Body of pancreas (tissue), 4 donors: ENCODE data around the gene CMSS1. TPM values are rescaled to one million over a fixed set of nuclear protein-coding genes. Genes with fewer than 3 reads are reported as not detected.

Source experiments
- ATAC-seq: fragments of 150-250 bp; one replicate; pipeline ENCODE4 v1.9.1; 2016
- DNase-seq, 4 donors: peaks; one replicate each; pipeline ENCODE4 v3.0.0-alpha.2; 2019
- H3K27ac ChIP-seq, 4 donors: fragments of 200-600 bp; sonication (generic); 1 replicate in 3 of 4; 2 replicates in 1 of 4; pipeline versions ENCODE4 v1.5.1 to v1.6.1; 2016 to 2019; ENCODE audit warnings: mild to moderate bottlenecking in 1 of 4, mixed read lengths in 1 of 4, moderate library complexity in 1 of 4
- H3K27me3 ChIP-seq, 2 donors: fragments of 200-600 bp; sonication (generic); one replicate each; pipeline ENCODE4 v1.6.0; 2016; ENCODE audit warnings: mild to moderate bottlenecking in 1 of 2
- H3K36me3 ChIP-seq, 2 donors: fragments of 200-600 bp; sonication (generic); replicated peaks in 1 of 2; 2 replicates each; pipeline ENCODE4 v1.5.1; 2016; ENCODE audit warnings: low read depth in 2 of 2; ENCODE audit not compliant: insufficient read depth in 1 of 2
- H3K4me1 ChIP-seq: fragments of 200-600 bp; sonication (generic); one replicate; pipeline ENCODE4 v1.6.0; 2016
- H3K4me3 ChIP-seq, 2 donors: fragments of 200-600 bp; sonication (generic); 1 replicate in 1 of 2; 2 replicates in 1 of 2; pipeline ENCODE4 v1.5.1; 2016 to 2019
- H3K9me3 ChIP-seq, 3 donors: fragments of 200-600 bp; sonication (generic); 1 replicate in 2 of 3; 2 replicates in 1 of 3; pipeline ENCODE4 v1.5.1; 2016
- POLR2A ChIP-seq, 3 donors: fragments of 450-650 bp; IDR thresholded peaks; one replicate each; pipeline ENCODE4 v1.6.1; 2016; ENCODE audit warnings: antibody characterized with exemption in 3 of 3, mild to moderate bottlenecking in 2 of 3
- WGBS, 2 donors: methylation state at CpG; one replicate each; pipeline ENCODE4 v1.1.5; 2017; 5-methylcytosine and 5-hydroxymethylcytosine counted together
- intact Hi-C: fragments of 100-400 bp; cut with DNase I; formaldehyde crosslinking; loops from one replicate; pipeline ENCODE4 v1.15.1; 2023
- total RNA-seq, 2 donors: library from RNA; depleted of rRNA; stranded (reverse); fragments of >200 nt; gene quantifications; one replicate each; pipeline ENCODE4 v1.1.0, GENCODE V29; 2016
- TF ChIP-seq, protein P1 (sequence below), 7 experiments: fragments of 450-650 bp in 4 of 7; fragments of 200-600 bp in 3 of 7; sonication (generic) in 3 of 7; IDR thresholded peaks; one replicate each; pipeline ENCODE4 v1.5.1; 2016 to 2019; ENCODE audit warnings: antibody characterized with exemption in 7 of 7

The CMSS1 gene
- total RNA-seq, 2 donors from 2014 or later, result 3.9 to 21.4 TPM

DNA sequence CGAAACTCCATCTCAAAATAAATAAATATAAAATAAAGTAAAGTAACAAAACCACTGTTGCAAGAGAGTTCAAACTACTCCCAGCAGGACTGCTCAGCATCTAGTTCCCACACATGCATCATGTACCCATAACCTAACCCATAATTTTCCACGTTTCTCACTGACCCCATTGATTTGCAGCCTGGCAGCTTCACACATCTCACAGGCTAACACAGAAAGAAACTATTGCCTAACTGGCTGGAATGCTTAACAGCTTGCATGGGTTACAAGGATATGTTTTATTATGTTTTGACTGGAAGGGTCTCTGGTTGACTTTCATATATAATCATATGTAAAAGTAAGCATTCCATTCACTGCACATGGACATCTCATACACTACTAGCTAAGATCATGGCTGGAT is 387.5 kb downstream of the CMSS1 start:
- Histone ChIP-seq H3K27ac (no peak overlapping the region), H3K9me3 (no peaks in the 10 kb centered on the region), H3K4me1 (no peaks in the 10 kb centered on the region), H3K27me3 (no peaks in the 10 kb centered on the region), H3K4me3 (no peak overlapping the region), H3K36me3 (no peaks in the 10 kb centered on the region)
- DNase-seq, result no peak
- TF ChIP-seq, protein P1, sequence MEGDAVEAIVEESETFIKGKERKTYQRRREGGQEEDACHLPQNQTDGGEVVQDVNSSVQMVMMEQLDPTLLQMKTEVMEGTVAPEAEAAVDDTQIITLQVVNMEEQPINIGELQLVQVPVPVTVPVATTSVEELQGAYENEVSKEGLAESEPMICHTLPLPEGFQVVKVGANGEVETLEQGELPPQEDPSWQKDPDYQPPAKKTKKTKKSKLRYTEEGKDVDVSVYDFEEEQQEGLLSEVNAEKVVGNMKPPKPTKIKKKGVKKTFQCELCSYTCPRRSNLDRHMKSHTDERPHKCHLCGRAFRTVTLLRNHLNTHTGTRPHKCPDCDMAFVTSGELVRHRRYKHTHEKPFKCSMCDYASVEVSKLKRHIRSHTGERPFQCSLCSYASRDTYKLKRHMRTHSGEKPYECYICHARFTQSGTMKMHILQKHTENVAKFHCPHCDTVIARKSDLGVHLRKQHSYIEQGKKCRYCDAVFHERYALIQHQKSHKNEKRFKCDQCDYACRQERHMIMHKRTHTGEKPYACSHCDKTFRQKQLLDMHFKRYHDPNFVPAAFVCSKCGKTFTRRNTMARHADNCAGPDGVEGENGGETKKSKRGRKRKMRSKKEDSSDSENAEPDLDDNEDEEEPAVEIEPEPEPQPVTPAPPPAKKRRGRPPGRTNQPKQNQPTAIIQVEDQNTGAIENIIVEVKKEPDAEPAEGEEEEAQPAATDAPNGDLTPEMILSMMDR (IDR thresholded peaks at IDR 0.05), result no peak
- TF ChIP-seq POLR2A (IDR thresholded peaks at IDR 0.05), result no peak
- 66 to 70% methylated on average over 2 of the region's 2 CpGs for WGBS, 2 donors
- intact Hi-C loops, result no loop called here
- ATAC-seq, result no peak

DNA sequence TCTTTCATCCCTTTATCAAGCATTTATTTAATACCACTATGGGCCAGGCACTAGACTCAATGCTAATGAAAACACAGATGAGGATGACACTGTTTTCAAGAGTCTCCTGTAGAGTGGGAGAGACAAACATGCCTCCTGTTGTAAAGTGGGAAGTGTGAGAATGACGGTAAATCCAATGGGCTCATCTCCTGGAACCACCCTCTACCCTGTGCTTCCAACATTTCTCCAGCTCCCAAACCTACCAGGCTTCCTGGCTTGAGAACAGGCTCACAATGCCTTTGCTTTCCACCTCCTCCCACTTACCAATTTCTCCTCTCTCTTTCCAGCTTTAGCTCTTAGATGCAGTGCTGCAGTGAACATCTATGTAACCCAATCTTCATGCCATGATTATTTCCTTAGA is 389.0 kb downstream of the CMSS1 start:
- intact Hi-C loops, result no loop called here
- Histone ChIP-seq H3K4me1 (no peaks in the 10 kb centered on the region), H3K9me3 (no peaks in the 10 kb centered on the region), H3K36me3 (no peaks in the 10 kb centered on the region), H3K27ac (no peak overlapping the region), H3K27me3 (no peaks in the 10 kb centered on the region), H3K4me3 (no peak overlapping the region)
- TF ChIP-seq POLR2A (IDR thresholded peaks at IDR 0.05), result no peak
- TF ChIP-seq, protein P1 (IDR thresholded peaks at IDR 0.05), result no peak
- ATAC-seq (no peak), DNase-seq (no peak)
- WGBS, 2 donors, result 78 to 79% methylated on average over 1 of the region's 1 CpG

DNA sequence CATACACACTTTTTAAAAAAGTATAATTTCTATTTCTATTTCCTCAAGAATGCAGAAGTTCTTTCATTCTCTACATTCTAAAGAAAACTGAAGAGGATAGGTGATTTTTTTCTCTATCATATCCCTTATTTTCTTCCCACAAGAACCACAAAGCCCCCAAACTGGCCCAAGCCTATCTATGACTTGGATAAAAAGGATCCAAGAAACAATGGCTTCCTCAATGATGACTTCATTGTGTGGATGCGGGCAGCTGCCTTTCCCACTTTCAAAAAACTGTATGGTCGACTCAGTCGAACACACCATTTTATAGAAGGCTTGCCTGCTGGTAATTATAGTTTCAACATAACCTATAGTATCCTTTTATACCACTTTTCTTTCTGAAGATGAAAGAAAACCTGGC is 390.2 kb downstream of the CMSS1 start:
- H3K27me3 ChIP-seq, result no peaks in the 10 kb centered on the region
- no peaks in the 10 kb centered on the region for H3K9me3 ChIP-seq
- ATAC-seq (no peak), DNase-seq (no peak)
- WGBS, 2 donors, result 85 to 88% methylated on average over 3 of the region's 3 CpGs
- intact Hi-C loops, result no loop called here
- no peaks in the 10 kb centered on the region for H3K4me1 ChIP-seq
- H3K4me3 ChIP-seq, result no peak overlapping the region
- TF ChIP-seq POLR2A (IDR thresholded peaks at IDR 0.05), result no peak
- H3K36me3 ChIP-seq, result no peaks in the 10 kb centered on the region
- no peak overlapping the region for H3K27ac ChIP-seq

- Histone ChIP-seq H3K4me3 (no peak overlapping the region), H3K9me3 (no peaks in the 10 kb centered on the region), H3K36me3 (no peaks in the 10 kb centered on the region), H3K27me3 (no peaks in the 10 kb centered on the region), H3K27ac (no peak overlapping the region), H3K4me1 (no peaks in the 10 kb centered on the region)
- no peak for DNase-seq
- TF ChIP-seq POLR2A (IDR thresholded peaks at IDR 0.05), result no peak
- TF ChIP-seq, protein P1 (IDR thresholded peaks at IDR 0.05), result no peak
- intact Hi-C loops, result no loop called here
- 82 to 92% methylated on average over 2 of the region's 2 CpGs for WGBS, 2 donors
- ATAC-seq, result no peak
These were observed 391.5 kb downstream of the CMSS1 start for GRCh38 chr3:100209169-100209568.

DNA sequence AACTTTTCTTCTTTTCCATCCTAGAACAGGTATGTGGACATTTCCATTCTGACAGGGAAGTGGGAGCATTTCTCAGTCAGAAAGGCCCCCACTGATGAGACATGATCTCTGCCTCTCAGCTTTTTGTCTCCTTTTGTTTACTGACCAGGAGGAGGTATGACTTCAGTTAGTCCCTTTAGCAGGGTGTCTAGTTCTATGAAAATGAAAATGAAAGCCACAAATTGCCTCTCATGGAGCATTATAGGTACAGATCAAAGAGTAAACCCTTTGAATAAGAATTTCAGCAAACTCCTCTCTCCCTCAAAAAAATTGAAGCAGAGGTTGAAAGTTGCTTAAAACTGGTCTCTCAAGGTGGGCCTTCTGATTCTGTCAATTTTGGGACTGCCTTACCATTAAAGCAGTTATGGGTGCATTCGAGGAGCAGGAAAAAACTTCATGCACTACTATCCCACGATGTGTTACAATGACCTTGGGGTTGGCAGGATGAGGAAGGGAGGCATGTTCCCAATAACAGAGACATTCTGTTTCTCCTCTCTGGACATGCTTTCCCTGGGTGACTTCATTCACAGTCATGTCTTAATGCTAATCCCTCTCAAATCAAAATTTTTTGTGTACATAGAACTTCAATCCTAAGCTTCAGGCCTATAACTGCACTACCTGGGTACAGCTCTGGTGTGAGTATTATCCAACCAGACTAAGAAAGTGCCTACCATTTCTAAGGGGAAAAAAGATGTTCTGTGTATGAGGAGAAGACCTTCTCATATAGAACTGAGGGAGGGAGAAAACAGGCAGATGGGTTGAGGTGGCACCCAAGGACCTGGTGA is 392.5 kb downstream of the CMSS1 start:
- 30 to 40% methylated on average over 2 of the region's 2 CpGs for WGBS, 2 donors
- H3K27me3 ChIP-seq, result no peaks in the 10 kb centered on the region
- intact Hi-C loops, result no loop called here
- no peaks in the 10 kb centered on the region for H3K9me3 ChIP-seq
- peak overlapping the region in 1 of 4 donors; percentile 42 for H3K27ac ChIP-seq
- H3K36me3 ChIP-seq, result no peaks in the 10 kb centered on the region
- H3K4me1 ChIP-seq, result no peaks in the 10 kb centered on the region
- no peak for ATAC-seq
- DNase-seq, result no peak
- TF ChIP-seq POLR2A (IDR thresholded peaks at IDR 0.05), result no peak
- TF ChIP-seq, protein P1 (IDR thresholded peaks at IDR 0.05), result no peak
- H3K4me3 ChIP-seq, result no peak overlapping the region
